GM06990 (cell line): ENCODE measurements around the gene HRNR.
"Not testable (repeated sequence)": the region's sequence is repeated elsewhere in the genome, so short reads cannot be mapped to it uniquely, and the experiment has no call there.

ENCODE experiments used
- DNase-seq: peaks from one replicate; pipeline ENCODE4 v3.0.0-alpha.2; 2011; ENCODE audit not compliant: insufficient read length; ENCODE audit errors: extremely low read depth
- H3K27me3 ChIP-seq: replicated peaks from 2 replicates; pipeline ENCODE4 v1.6.0; 2011; ENCODE audit warnings: low read length; ENCODE audit not compliant: control insufficient read depth, insufficient read depth
- H3K36me3 ChIP-seq: 2 replicates; pipeline ENCODE4 v1.5.1; 2011; ENCODE audit warnings: low read length; ENCODE audit not compliant: control insufficient read depth, insufficient read depth
- H3K4me3 ChIP-seq: replicated peaks from 2 replicates; pipeline ENCODE4 v1.5.1; 2011; ENCODE audit warnings: low read depth, mild to moderate bottlenecking, control low read depth, low read length
- CTCF ChIP-seq: IDR thresholded peaks from 2 replicates; pipeline ENCODE4 v1.5.1; 2011; ENCODE audit warnings: low read length, control low read depth, mild to moderate bottlenecking, inconsistent platforms; ENCODE audit not compliant: insufficient read depth, poor library complexity, severe bottlenecking

Gene HRNR

GRCh38 chr1:152237093-152237492, 13.1 kb upstream of the HRNR start:
- Histone ChIP-seq H3K27me3 (no peaks in the 10 kb centered on the region; the same call in 1 of the 2 replicates), H3K4me3 (no peak overlapping the region), H3K36me3 (no peaks in the 10 kb centered on the region)
- no peak for DNase-seq
- no peak for TF ChIP-seq CTCF

- Histone ChIP-seq H3K27me3 (no peaks in the 10 kb centered on the region), H3K4me3 (no peak overlapping the region), H3K36me3 (no peaks in the 10 kb centered on the region)
- TF ChIP-seq CTCF, result no peak
- no peak for DNase-seq
Measured at GRCh38 chr1:152228831-152229230, 4.8 kb upstream of the HRNR start.

GRCh38 chr1:152227310-152227928, 3.4 kb upstream of the HRNR start:
- no peaks in the 10 kb centered on the region for H3K27me3 ChIP-seq
- H3K4me3 ChIP-seq, result no peak overlapping the region
- no peak for TF ChIP-seq CTCF
- no peaks in the 10 kb centered on the region for H3K36me3 ChIP-seq
- DNase-seq, result no peak

- Histone ChIP-seq H3K36me3 (no peaks in the 10 kb centered on the region), H3K27me3 (no peaks in the 10 kb centered on the region), H3K4me3 (no peak overlapping the region)
- TF ChIP-seq CTCF, result no peak
- DNase-seq, result no peak
Measured at GRCh38 chr1:152225678-152226077, 1.7 kb upstream of the HRNR start.

- DNase-seq, result no peak
- Histone ChIP-seq H3K36me3 (no peaks in the 10 kb centered on the region), H3K4me3 (no peak overlapping the region), H3K27me3 (no peaks in the 10 kb centered on the region)
- TF ChIP-seq CTCF, result no peak
Measured at GRCh38 chr1:152220166-152221163, 3.5 kb downstream of the HRNR start.

- H3K36me3 ChIP-seq, result not testable (repeated sequence)
Measured at GRCh38 chr1:152219438-152219837, 4.6 kb downstream of the HRNR start.

More at GRCh38 chr1:152219438-152219837, 4.6 kb downstream of the HRNR start:
- not testable (repeated sequence) for H3K4me3 ChIP-seq, H3K27me3 ChIP-seq, DNase-seq
